CD4-positive, alpha-beta memory T cell (primary cell): Measurements from ENCODE around the gene PTPN2. TPM values are rescaled to one million over a fixed set of nuclear protein-coding genes. Genes with fewer than 3 reads are reported as not detected.

Experiments used
- CTCF ChIA-PET: fragments of 350-600 bp; sonication (Branson Sonifier 250); formaldehyde crosslinking; loops from one replicate; lab custom pipeline; 2021; ENCODE audit warnings: inconsistent platforms; ENCODE audit not compliant: partially characterized antibody; lab: Charles Lee
- POLR2A ChIA-PET: fragments of 350-600 bp; sonication (Branson Sonifier 250); formaldehyde crosslinking; loops from one replicate; lab custom pipeline; 2021; ENCODE audit not compliant: partially characterized antibody; lab: Charles Lee
- DNase-seq, 5 donors: peaks; one replicate each; pipeline versions ENCODE4 v3.0.0 to v3.0.0-alpha.2; 2020 to 2022; ENCODE audit warnings: mixed read lengths in 1 of 5
- H3K27ac ChIP-seq: one replicate; pipeline ENCODE4 v1.7.0; 2013; ENCODE audit warnings: low read depth, low read length
- H3K27me3 ChIP-seq: 2 replicates; pipeline ENCODE4 v1.7.0; 2013; ENCODE audit warnings: mild to moderate bottlenecking, low read length, moderate library complexity; ENCODE audit not compliant: insufficient read depth
- H3K36me3 ChIP-seq: 2 replicates; pipeline ENCODE4 v1.7.0; 2013; ENCODE audit warnings: mild to moderate bottlenecking, low read length, moderate library complexity; ENCODE audit not compliant: insufficient read depth
- H3K4me1 ChIP-seq: 2 replicates; pipeline ENCODE4 v1.7.0; 2013; ENCODE audit warnings: mild to moderate bottlenecking, low read length, moderate library complexity; ENCODE audit not compliant: insufficient read depth
- H3K4me3 ChIP-seq, 2 donors: one replicate each; pipeline ENCODE4 v1.7.0; 2013; ENCODE audit warnings: low read length in 2 of 2, mild to moderate bottlenecking in 1 of 2
- H3K9me3 ChIP-seq, 2 donors: one replicate each; pipeline ENCODE4 v1.7.0; 2013; ENCODE audit warnings: low read length in 2 of 2, control low read depth in 1 of 2; ENCODE audit not compliant: control insufficient read depth in 1 of 2
- H3K27ac Mint-ChIP-seq, 7 donors: one replicate each; pipeline ENCODE4 v1.8.0; 2020 to 2021; ENCODE audit warnings: mixed read lengths in 7 of 7, mild to moderate bottlenecking in 6 of 7, inconsistent platforms in 3 of 7, moderate library complexity in 3 of 7
- H3K27me3 Mint-ChIP-seq, 2 donors: one replicate each; pipeline ENCODE4 v1.8.0; 2020 to 2021; ENCODE audit warnings: mixed read lengths in 2 of 2
- H3K36me3 Mint-ChIP-seq, 2 donors: one replicate each; pipeline ENCODE4 v1.8.0; 2020 to 2021; ENCODE audit warnings: mixed read lengths in 2 of 2, inconsistent platforms in 1 of 2, mild to moderate bottlenecking in 1 of 2
- H3K4me1 Mint-ChIP-seq, 4 donors: one replicate each; pipeline ENCODE4 v1.8.0; 2020 to 2021; ENCODE audit warnings: mixed read lengths in 4 of 4, mild to moderate bottlenecking in 1 of 4
- H3K4me3 Mint-ChIP-seq, 8 donors: one replicate each; pipeline ENCODE4 v1.8.0; 2020 to 2021; ENCODE audit warnings: mixed read lengths in 8 of 8, mild to moderate bottlenecking in 7 of 8, moderate library complexity in 6 of 8, inconsistent platforms in 3 of 8
- H3K9me3 Mint-ChIP-seq, 8 donors: one replicate each; pipeline ENCODE4 v1.8.0; 2020 to 2021; ENCODE audit warnings: mixed read lengths in 8 of 8, mild to moderate bottlenecking in 5 of 8, inconsistent platforms in 3 of 8, moderate library complexity in 1 of 8
- intact Hi-C: fragments of 100-400 bp; cut with micrococcal nuclease; formaldehyde crosslinking; loops from one replicate; pipeline ENCODE4 v1.15.1; 2023
- polyA plus RNA-seq, 2 donors: library from polyadenylated mRNA; unstranded; fragments of 300-500 nt; fragmentation: Illumina TruSeq; gene quantifications; one replicate each; pipeline ENCODE4 v1.2.3, GENCODE V29; 2021
- total RNA-seq, 2 experiments: library from RNA; stranded (reverse); gene quantifications; one replicate each; pipeline ENCODE4 v1.2.3, GENCODE V29; 2021

PTPN2 gene
- total and polyA plus RNA-seq, 4 experiments from 2014 or later = 65.5 to 98.2 (median 74.6) TPM

GRCh38 chr18:12816451-12816850 lies 67.6 kb downstream of the PTPN2 start:
- no peak overlapping the region for H3K27ac ChIP-seq
- H3K9me3 Mint-ChIP-seq = peaks cover 0 to 2% (median 0%) of the 10 kb centered on the region in 8 donors
- H3K27ac Mint-ChIP-seq = peak overlapping the region in 2 of 7 donors; percentile 7 to 43
- POLR2A ChIA-PET = no interaction called here
- H3K36me3 ChIP-seq = peaks cover 24% of the 10 kb centered on the region
- H3K4me3 Mint-ChIP-seq = no peak overlapping the region
- CTCF ChIA-PET = no interaction called here
- H3K4me1 ChIP-seq = no peaks in the 10 kb centered on the region
- H3K4me1 Mint-ChIP-seq = peaks cover 4 to 5% (median 5%) of the 10 kb centered on the region in 4 donors
- no peaks in the 10 kb centered on the region for H3K9me3 ChIP-seq
- intact Hi-C loops = no loop called here
- peaks cover 49 to 63% of the 10 kb centered on the region in 2 donors for H3K36me3 Mint-ChIP-seq
- no peak for DNase-seq
- H3K4me3 ChIP-seq = no peak overlapping the region
- H3K27me3 Mint-ChIP-seq = no peaks in the 10 kb centered on the region
- no peaks in the 10 kb centered on the region for H3K27me3 ChIP-seq

- Mint-ChIP-seq H3K27me3 (no peaks in the 10 kb centered on the region), H3K36me3 (peaks cover 56 to 73% of the 10 kb centered on the region in 2 donors), H3K27ac (peak overlapping the region in 2 of 7 donors; percentile 19 to 57), H3K4me1 (peaks cover 0 to 8% (median under 1%) of the 10 kb centered on the region in 4 donors), H3K9me3 (no peaks in the 10 kb centered on the region), H3K4me3 (no peak overlapping the region)
- peaks cover 23% of the 10 kb centered on the region for H3K36me3 ChIP-seq
- H3K4me1 ChIP-seq = no peaks in the 10 kb centered on the region
- ChIA-PET CTCF (interaction anchor here (1.0 kb wide), 1 partner anchor 64 kb away, joined by 3 read pairs; no protein-coding TSS in a partner anchor), POLR2A (no interaction called here)
- no peaks in the 10 kb centered on the region for H3K9me3 ChIP-seq
- no peak overlapping the region for H3K27ac ChIP-seq
- intact Hi-C loops = no loop called here
- H3K27me3 ChIP-seq = no peaks in the 10 kb centered on the region
- no peak for DNase-seq
- H3K4me3 ChIP-seq = no peak overlapping the region
Observed at GRCh38 chr18:12811191-12811950, 72.7 kb downstream of the PTPN2 start.

- CTCF ChIA-PET = interaction anchor here (1.0 to 1.9 kb wide), 5 partner anchors 11 to 131 kb away, joined by 3 to 5 read pairs (median 4); no protein-coding TSS in a partner anchor
- H3K4me3 Mint-ChIP-seq = peak overlapping the region in 4 of 8 donors; percentile 11 to 46 (median 18)
- peaks cover 15 to 25% (median 17%) of the 10 kb centered on the region in 4 donors for H3K4me1 Mint-ChIP-seq
- H3K27ac Mint-ChIP-seq = peak overlapping the region in 5 of 7 donors; percentile 9 to 54 (median 29)
- intact Hi-C loops = loop anchor here (5.0 kb wide), 1 partner anchor 34 kb away; no protein-coding TSS in a partner anchor
- POLR2A ChIA-PET = no interaction called here
- no peaks in the 10 kb centered on the region for H3K9me3 Mint-ChIP-seq
- peaks cover 47 to 63% of the 10 kb centered on the region in 2 donors for H3K36me3 Mint-ChIP-seq
- Histone ChIP-seq H3K27me3 (no peaks in the 10 kb centered on the region), H3K4me3 (no peak overlapping the region), H3K27ac (no peak overlapping the region), H3K36me3 (peaks cover 3% of the 10 kb centered on the region), H3K9me3 (no peaks in the 10 kb centered on the region), H3K4me1 (peaks cover 13% of the 10 kb centered on the region)
- H3K27me3 Mint-ChIP-seq = no peaks in the 10 kb centered on the region
- DNase-seq = no peak
Observed at GRCh38 chr18:12803069-12803936, 80.7 kb downstream of the PTPN2 start.

- Mint-ChIP-seq H3K36me3 (peaks cover 49 to 65% of the 10 kb centered on the region in 2 donors), H3K27ac (no peak overlapping the region), H3K4me1 (peaks cover 14 to 24% (median 17%) of the 10 kb centered on the region in 4 donors), H3K4me3 (no peak overlapping the region), H3K27me3 (no peaks in the 10 kb centered on the region), H3K9me3 (no peaks in the 10 kb centered on the region)
- Histone ChIP-seq H3K9me3 (no peaks in the 10 kb centered on the region), H3K36me3 (peaks cover 9% of the 10 kb centered on the region), H3K27ac (no peak overlapping the region), H3K4me3 (no peak overlapping the region), H3K4me1 (peaks cover 13% of the 10 kb centered on the region), H3K27me3 (no peaks in the 10 kb centered on the region)
- ChIA-PET POLR2A (no interaction called here), CTCF (interaction anchor here (1.0 to 1.9 kb wide), 5 partner anchors 12 to 132 kb away, joined by 3 to 5 read pairs (median 4); no protein-coding TSS in a partner anchor)
- no peak for DNase-seq
- intact Hi-C loops = loop anchor here (5.0 kb wide), 1 partner anchor 35 kb away; no protein-coding TSS in a partner anchor
Observed at GRCh38 chr18:12802538-12802937, 81.5 kb downstream of the PTPN2 start.

GRCh38 chr18:12796448-12796847 lies 87.6 kb downstream of the PTPN2 start:
- intact Hi-C loops = no loop called here
- Mint-ChIP-seq H3K4me1 (no peaks in the 10 kb centered on the region), H3K27ac (no peak overlapping the region), H3K4me3 (no peak overlapping the region), H3K36me3 (peaks cover 27 to 60% of the 10 kb centered on the region in 2 donors), H3K27me3 (no peaks in the 10 kb centered on the region), H3K9me3 (no peaks in the 10 kb centered on the region)
- H3K4me3 ChIP-seq = no peak overlapping the region
- DNase-seq = no peak
- no peaks in the 10 kb centered on the region for H3K9me3 ChIP-seq
- H3K4me1 ChIP-seq = no peaks in the 10 kb centered on the region
- peaks cover 18% of the 10 kb centered on the region for H3K36me3 ChIP-seq
- no peak overlapping the region for H3K27ac ChIP-seq
- ChIA-PET POLR2A (no interaction called here), CTCF (no interaction called here)
- H3K27me3 ChIP-seq = no peaks in the 10 kb centered on the region

- no peaks in the 10 kb centered on the region for H3K9me3 Mint-ChIP-seq
- H3K4me1 ChIP-seq = no peaks in the 10 kb centered on the region
- H3K36me3 ChIP-seq = peaks cover 8% of the 10 kb centered on the region
- H3K27me3 ChIP-seq = no peaks in the 10 kb centered on the region
- H3K4me1 Mint-ChIP-seq = no peaks in the 10 kb centered on the region
- no peaks in the 10 kb centered on the region for H3K9me3 ChIP-seq
- H3K36me3 Mint-ChIP-seq = peaks cover 24 to 45% of the 10 kb centered on the region in 2 donors
- no peak overlapping the region for H3K27ac Mint-ChIP-seq
- ChIA-PET POLR2A (no interaction called here), CTCF (no interaction called here)
- no peak overlapping the region for H3K4me3 Mint-ChIP-seq
- intact Hi-C loops = no loop called here
- H3K27me3 Mint-ChIP-seq = no peaks in the 10 kb centered on the region
- H3K4me3 ChIP-seq = no peak overlapping the region
- no peak overlapping the region for H3K27ac ChIP-seq
- DNase-seq = no peak
Observed at GRCh38 chr18:12791610-12792009, 92.4 kb downstream of the PTPN2 start.

- Histone ChIP-seq H3K9me3 (no peaks in the 10 kb centered on the region), H3K27me3 (no peaks in the 10 kb centered on the region), H3K4me1 (no peaks in the 10 kb centered on the region), H3K36me3 (no peaks in the 10 kb centered on the region), H3K4me3 (no peak overlapping the region), H3K27ac (no peak overlapping the region)
- Mint-ChIP-seq H3K9me3 (no peaks in the 10 kb centered on the region), H3K4me3 (no peak overlapping the region), H3K27me3 (no peaks in the 10 kb centered on the region), H3K27ac (no peak overlapping the region), H3K4me1 (no peaks in the 10 kb centered on the region), H3K36me3 (peaks cover 22 to 28% of the 10 kb centered on the region in 2 donors)
- intact Hi-C loops = no loop called here
- DNase-seq = no peak
- ChIA-PET POLR2A (no interaction called here), CTCF (no interaction called here)
Observed at GRCh38 chr18:12786669-12787068, 97.4 kb downstream of the PTPN2 start.
